Measurements from ENCODE around the gene PRR3. TPM values are rescaled to one million over a fixed set of nuclear protein-coding genes. Genes with fewer than 3 reads are reported as not detected.

Gene PRR3
- total RNA-seq, 2 donors from 2014 or later = 11.2 to 13.9 TPM

DNA sequence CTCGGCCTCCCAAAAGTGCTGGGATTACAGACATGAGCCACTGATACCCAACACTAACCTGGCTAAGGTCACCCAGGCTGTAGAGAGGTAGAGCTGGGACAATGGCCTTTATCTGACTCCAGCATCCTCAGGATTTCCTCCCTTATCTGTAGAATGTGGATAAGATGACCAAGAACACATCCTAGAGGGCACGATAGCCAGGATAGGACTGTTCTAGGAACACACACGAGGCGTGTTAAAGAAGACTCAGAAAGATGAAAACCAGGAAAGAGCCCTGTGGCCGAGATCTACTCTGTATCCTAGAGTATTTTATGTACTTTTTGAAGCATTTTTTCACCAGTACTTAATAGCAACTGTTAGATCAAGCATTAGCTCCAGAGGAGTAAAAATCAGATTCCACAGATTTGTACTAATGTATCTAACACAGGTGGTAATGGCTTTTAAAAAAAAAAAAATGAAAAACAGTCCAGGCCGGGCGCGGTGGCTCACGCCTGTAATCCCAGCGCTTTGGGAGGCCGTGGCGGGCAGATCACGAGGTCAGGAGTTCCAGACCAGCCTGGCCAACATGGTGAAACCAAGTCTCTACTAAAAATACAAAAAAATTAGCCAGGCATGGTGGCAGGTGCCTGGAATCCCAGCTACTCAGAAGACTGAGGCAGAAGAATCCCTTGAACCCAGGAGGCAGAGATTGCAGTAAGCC lies 42.7 kb downstream of the PRR3 start:
- Mint-ChIP-seq H3K4me3 (no peak overlapping the region), H3K4me1 (peaks cover 19% of the 10 kb centered on the region), H3K27ac (peak overlapping the region; percentile 24), H3K27me3 (no peaks in the 10 kb centered on the region), H3K36me3 (ENCODE audit: low read depth) (peaks cover 8% of the 10 kb centered on the region)
- no peak for DNase-seq
- no peaks in the 10 kb centered on the region for H3K9me3 ChIP-seq (ENCODE audit: control insufficient read depth, low read length, poor library complexity, severe bottlenecking)
- ATAC-seq = no peak

DNA sequence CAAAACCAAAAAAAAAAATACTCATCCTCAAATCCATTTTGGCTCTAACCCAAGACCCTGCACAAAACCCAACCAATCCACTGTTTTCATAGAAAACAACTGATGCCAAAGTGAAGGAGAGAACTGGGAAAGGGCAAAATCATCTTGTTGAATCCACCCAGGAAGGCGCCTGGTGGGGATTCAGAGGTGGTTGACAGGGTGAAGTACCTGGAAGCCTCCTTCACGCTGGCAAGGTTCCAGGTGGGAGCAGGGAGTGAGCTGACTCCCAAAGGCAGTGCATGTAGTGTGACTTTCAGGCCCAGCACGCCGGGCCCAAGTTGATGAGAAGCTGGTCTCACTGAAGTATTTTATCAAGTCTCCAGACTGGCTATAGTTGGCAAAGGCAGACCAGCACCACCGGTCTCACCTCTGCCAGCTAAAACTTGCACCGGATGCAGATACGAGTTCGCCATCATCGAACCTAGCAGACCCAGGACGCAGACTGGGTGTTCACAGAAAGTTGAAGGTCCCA lies 43.4 kb downstream of the PRR3 start:
- no peak overlapping the region for H3K4me3 Mint-ChIP-seq
- peaks cover 18% of the 10 kb centered on the region for H3K4me1 Mint-ChIP-seq
- no peak for ATAC-seq
- H3K27ac Mint-ChIP-seq = peak overlapping the region; percentile 24
- peaks cover 8% of the 10 kb centered on the region for H3K36me3 Mint-ChIP-seq (ENCODE audit: low read depth)
- no peak for DNase-seq
- no peaks in the 10 kb centered on the region for H3K9me3 ChIP-seq (ENCODE audit: control insufficient read depth, low read length, poor library complexity, severe bottlenecking)
- no peaks in the 10 kb centered on the region for H3K27me3 Mint-ChIP-seq

DNA sequence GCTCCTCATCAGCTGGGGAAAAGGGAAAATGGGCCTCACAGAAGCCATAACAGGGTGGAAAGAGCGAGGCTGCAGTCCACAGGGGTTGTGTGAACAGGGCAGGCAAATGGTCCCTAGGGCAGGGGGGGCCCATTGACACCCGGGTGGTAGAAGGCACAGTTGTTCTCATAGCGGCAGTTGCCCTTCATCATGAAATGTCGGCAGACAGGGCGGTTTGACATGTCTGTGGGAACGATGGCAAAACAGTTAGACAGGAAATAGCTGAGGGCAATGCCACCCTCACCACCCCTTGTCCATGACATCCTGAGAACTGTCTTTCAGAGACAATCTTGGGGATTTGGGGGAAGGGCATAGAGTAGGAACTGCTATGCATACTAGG lies 44.3 kb downstream of the PRR3 start:
- Mint-ChIP-seq H3K4me1 (peaks cover 20% of the 10 kb centered on the region), H3K4me3 (no peak overlapping the region), H3K27me3 (no peaks in the 10 kb centered on the region), H3K27ac (peak overlapping the region; percentile 78), H3K36me3 (ENCODE audit: low read depth) (peaks cover 11% of the 10 kb centered on the region)
- no peaks in the 10 kb centered on the region for H3K9me3 ChIP-seq (ENCODE audit: control insufficient read depth, low read length, poor library complexity, severe bottlenecking)
- no peak for DNase-seq
- ATAC-seq = no peak

DNA sequence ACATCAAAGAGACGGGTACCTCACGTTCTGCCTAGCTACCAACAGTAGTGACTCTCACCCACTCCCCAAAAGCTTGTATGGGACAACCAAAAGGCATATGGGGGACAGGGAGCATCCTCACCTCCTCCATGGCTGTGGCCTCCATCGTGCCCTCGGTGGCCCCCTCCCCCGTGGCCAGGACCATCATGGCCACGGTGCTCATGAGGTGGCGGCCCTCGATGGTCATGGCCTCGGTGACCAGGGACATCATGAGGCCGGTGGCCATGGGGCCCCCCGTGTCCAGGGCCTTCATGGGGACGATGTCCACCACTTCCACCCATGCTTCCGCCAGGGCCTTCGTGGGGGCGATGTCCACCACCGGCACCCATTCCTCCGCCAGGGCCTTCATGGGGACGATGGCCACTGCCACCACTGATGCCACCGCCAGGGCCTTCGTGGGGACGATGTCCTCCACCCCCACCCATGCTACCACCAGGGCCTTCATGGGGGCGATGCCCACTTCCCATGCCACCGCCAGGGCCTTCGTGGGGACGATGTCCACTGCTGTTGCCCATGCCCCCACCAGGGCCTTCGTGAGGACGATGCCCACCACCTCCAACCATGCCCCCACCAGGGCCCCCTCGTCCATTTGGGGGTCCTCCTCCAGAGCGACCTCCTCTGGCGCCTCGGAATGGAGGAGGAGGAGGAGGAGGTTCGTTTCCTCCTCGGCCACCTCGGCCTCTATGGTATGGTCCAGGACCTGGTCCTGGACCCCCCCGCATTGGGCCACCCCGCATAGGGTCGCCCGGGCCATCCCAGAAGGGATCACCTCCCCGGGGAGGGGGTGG lies 44.9 kb downstream of the PRR3 start:
- H3K27ac Mint-ChIP-seq = peak overlapping the region; percentile 27
- DNase-seq = no peak
- no peaks in the 10 kb centered on the region for H3K9me3 ChIP-seq (ENCODE audit: control insufficient read depth, low read length, poor library complexity, severe bottlenecking)
- H3K4me3 Mint-ChIP-seq = no peak overlapping the region
- peaks cover 18% of the 10 kb centered on the region for H3K4me1 Mint-ChIP-seq
- no peaks in the 10 kb centered on the region for H3K27me3 Mint-ChIP-seq
- no peak for ATAC-seq
- H3K36me3 Mint-ChIP-seq (ENCODE audit: low read depth) = peaks cover 12% of the 10 kb centered on the region

DNA sequence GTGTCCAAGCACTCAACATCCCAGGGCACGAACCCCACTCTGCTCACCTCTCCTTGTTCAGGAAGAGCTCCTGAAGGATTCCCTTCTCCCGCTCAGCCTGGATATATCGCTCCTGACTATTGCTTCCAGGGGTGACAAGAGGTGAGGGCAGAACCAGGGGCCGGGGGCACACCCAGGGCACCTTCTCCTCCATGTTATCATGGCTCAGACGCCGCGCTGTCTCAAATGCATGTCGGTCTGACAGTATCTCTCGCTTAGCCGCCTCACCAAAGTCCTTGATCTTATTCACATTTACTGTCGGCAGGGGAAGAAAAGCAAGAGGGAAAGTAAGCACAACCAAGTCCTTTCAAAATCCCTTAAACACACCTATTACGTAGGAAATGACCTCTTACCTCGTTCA lies 46.9 kb downstream of the PRR3 start:
- Mint-ChIP-seq H3K27me3 (no peaks in the 10 kb centered on the region), H3K27ac (no peak overlapping the region), H3K4me3 (no peak overlapping the region), H3K4me1 (peaks cover 19% of the 10 kb centered on the region), H3K36me3 (ENCODE audit: low read depth) (peaks cover 19% of the 10 kb centered on the region)
- no peaks in the 10 kb centered on the region for H3K9me3 ChIP-seq (ENCODE audit: control insufficient read depth, low read length, poor library complexity, severe bottlenecking)
- DNase-seq (no peak), ATAC-seq (no peak)

DNA sequence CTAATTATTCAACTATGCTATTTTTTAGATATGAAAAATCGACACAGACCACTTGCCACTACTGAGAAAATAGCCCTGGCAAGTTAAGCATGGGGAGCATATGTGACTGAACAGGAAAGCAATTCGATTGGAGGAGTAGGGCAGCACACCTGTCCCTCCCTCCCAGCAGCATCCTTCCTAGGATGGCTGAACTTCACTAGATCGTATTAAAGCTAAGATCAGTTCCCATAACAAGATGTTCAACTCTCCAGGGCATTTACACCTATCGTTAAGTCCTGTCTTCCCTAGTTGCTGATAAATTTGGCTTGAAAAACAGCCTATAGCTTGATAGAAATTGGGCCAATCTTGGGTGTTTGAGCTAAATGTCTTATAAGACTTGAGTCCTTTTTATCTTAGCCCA lies 53.0 kb downstream of the PRR3 start:
- Mint-ChIP-seq H3K36me3 (ENCODE audit: low read depth) (peaks cover 16% of the 10 kb centered on the region), H3K27me3 (no peaks in the 10 kb centered on the region), H3K27ac (peak overlapping the region; percentile 97), H3K4me1 (peaks cover 52% of the 10 kb centered on the region), H3K4me3 (no peak overlapping the region)
- DNase-seq = no peak
- ATAC-seq = no peak
- H3K9me3 ChIP-seq (ENCODE audit: control insufficient read depth, low read length, poor library complexity, severe bottlenecking) = no peaks in the 10 kb centered on the region

DNA sequence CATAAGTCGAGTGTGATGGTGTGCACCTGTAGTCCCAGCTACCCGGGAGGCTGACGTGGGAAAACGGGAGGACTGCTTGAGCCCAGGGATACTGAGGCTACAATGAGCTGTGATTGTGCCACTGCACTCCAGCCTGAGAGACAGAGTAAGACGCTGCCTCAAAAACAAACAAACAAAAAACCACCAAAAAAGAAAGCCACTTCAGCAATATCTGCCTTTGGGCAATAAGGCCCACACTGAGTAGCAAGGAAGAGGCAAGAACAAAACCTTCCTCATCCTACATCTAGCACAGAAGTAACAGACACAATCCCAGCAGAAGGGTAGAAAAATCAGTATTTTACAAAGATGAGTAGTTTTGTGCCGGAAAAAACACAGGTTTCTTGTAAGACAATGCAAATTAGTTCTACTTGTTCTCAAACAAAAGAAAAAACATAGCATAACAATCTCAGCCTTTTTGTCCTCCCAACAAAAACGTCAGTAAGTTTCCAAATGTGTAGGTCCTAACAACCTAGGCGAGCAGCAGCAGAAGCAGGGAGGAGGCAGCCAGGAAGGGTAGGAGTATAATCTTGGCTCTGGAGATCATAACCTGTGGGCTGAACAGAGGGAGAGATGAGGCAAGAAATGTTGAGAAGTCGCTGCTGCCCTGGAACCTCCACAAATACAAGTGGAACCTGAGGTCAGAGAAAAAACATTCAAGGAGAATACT lies 54.2 kb downstream of the PRR3 start:
- no peak overlapping the region for H3K4me3 Mint-ChIP-seq
- no peak for ATAC-seq
- H3K27ac Mint-ChIP-seq = peak overlapping the region; percentile 97
- H3K4me1 Mint-ChIP-seq = peaks cover 57% of the 10 kb centered on the region
- H3K36me3 Mint-ChIP-seq (ENCODE audit: low read depth) = peaks cover 22% of the 10 kb centered on the region
- DNase-seq = no peak
- H3K9me3 ChIP-seq (ENCODE audit: control insufficient read depth, low read length, poor library complexity, severe bottlenecking) = no peaks in the 10 kb centered on the region
- H3K27me3 Mint-ChIP-seq = no peaks in the 10 kb centered on the region

DNA sequence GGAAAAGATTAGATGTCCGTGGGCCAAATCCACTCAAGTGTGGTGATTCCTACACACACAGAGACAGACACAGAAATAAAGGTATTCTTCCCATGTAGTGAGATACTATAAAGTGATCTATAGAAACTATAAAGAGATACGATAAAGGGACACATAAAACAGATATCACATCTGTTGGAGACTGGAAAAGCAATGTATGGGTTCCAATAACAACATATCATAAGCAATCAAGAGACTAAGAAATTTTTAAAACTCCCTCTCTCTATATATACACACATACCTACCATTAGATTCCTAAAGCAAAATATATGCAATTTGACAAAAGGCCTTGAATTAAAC lies 54.7 kb downstream of the PRR3 start:
- no peaks in the 10 kb centered on the region for H3K9me3 ChIP-seq (ENCODE audit: control insufficient read depth, low read length, poor library complexity, severe bottlenecking)
- peaks cover 21% of the 10 kb centered on the region for H3K36me3 Mint-ChIP-seq (ENCODE audit: low read depth)
- no peak overlapping the region for H3K4me3 Mint-ChIP-seq
- no peak for ATAC-seq
- H3K27ac Mint-ChIP-seq = peak overlapping the region; percentile 97
- DNase-seq = no peak
- peaks cover 56% of the 10 kb centered on the region for H3K4me1 Mint-ChIP-seq
- no peaks in the 10 kb centered on the region for H3K27me3 Mint-ChIP-seq

DNA sequence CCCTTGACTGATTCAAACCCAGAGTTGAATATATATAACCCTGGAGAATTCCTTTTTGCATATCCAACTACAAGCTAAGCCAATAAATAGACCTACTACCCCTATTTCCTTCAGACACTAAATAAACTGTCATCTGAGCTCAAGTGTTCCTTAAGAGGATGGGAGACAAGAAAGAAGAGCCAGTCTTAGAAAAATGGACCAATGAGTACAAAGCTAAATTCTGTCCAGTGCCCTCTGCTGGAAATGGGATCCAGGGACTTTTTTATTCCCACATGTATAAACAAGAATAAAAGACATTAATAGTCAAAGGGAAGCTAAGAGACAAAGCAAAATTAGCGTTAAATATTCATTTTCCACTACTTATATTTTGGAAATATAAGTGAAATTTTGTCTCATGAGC lies 55.1 kb downstream of the PRR3 start:
- no peak overlapping the region for H3K4me3 Mint-ChIP-seq
- no peak for ATAC-seq
- peaks cover 59% of the 10 kb centered on the region for H3K4me1 Mint-ChIP-seq
- H3K27ac Mint-ChIP-seq = peak overlapping the region; percentile 97
- peaks cover 24% of the 10 kb centered on the region for H3K36me3 Mint-ChIP-seq (ENCODE audit: low read depth)
- DNase-seq = no peak
- no peaks in the 10 kb centered on the region for H3K9me3 ChIP-seq (ENCODE audit: control insufficient read depth, low read length, poor library complexity, severe bottlenecking)
- H3K27me3 Mint-ChIP-seq = no peaks in the 10 kb centered on the region

DNA sequence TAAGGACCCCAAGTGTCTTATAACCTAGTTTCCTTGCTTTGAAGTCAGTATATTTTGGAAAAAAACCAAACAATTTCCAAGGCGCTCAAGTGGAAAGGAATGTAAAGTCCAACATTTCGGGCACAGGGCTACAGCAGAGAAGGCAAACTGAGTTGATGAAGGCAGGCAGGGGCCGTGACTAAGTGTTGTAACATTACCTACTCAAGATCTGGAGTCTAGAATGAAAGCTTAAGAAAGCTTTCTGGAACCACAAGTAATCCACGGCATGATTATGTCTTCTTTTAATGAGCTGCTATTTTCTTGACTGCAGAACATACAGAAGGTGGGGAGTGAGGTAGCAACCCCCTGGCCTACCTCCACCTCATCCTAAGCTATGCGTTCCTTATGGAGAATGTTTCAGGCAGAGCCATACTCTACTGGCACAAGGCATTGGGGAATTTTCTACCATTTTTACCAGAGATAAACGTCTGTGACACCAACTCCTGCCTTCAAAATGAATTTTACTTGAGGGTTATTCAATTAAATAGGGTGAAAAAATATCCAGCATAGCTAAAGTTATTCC lies 55.7 kb downstream of the PRR3 start:
- DNase-seq (no peak), ATAC-seq (no peak)
- no peaks in the 10 kb centered on the region for H3K9me3 ChIP-seq (ENCODE audit: control insufficient read depth, low read length, poor library complexity, severe bottlenecking)
- Mint-ChIP-seq H3K4me1 (peaks cover 56% of the 10 kb centered on the region), H3K27me3 (no peaks in the 10 kb centered on the region), H3K4me3 (no peak overlapping the region), H3K27ac (peak overlapping the region; percentile 97), H3K36me3 (ENCODE audit: low read depth) (peaks cover 21% of the 10 kb centered on the region)

Other genes starting within 250 kb of the PRR3 start
- gene TRIM39, start 230.4 kb upstream of the PRR3 start, total RNA-seq = 10 to 100 TPM; 41.4 to 47.3 TPM
- 10 to 100 TPM; 34.1 to 38.5 TPM for gene RPP21, start 212.1 kb upstream of the PRR3 start, total RNA-seq
- gene HLA-E, start 67.8 kb upstream of the PRR3 start, total RNA-seq = 1,000 to 10,000 TPM; 1,324 to 1,494 TPM
- gene GNL1, start 806 bp upstream of the PRR3 start, total RNA-seq = 100 to 1,000 TPM; 178 to 211 TPM
- gene ABCF1, start 14.1 kb downstream of the PRR3 start, total RNA-seq = 100 to 1,000 TPM in 1 of 2 donors, 10 to 100 TPM in 1; 97.4 to 106 TPM
- gene PPP1R10, start 59.9 kb downstream of the PRR3 start, total RNA-seq = 100 to 1,000 TPM; 114 to 123 TPM
- 10 to 100 TPM; 16.3 to 23.2 TPM for gene MRPS18B, start 60.5 kb downstream of the PRR3 start, total RNA-seq
- gene ATAT1, start 69.6 kb downstream of the PRR3 start, total RNA-seq = 1 to 10 TPM; 5.6 to 6.6 TPM
- gene C6orf136, start 89.8 kb downstream of the PRR3 start, total RNA-seq = 10 to 100 TPM; 32.6 to 37.0 TPM
- 10 to 100 TPM; 23.5 to 25.6 TPM for gene DHX16, start 115.7 kb downstream of the PRR3 start, total RNA-seq
- 100 to 1,000 TPM in 1 of 2 donors, 10 to 100 TPM in 1; 99.5 to 117 TPM for gene PPP1R18, start 129.3 kb downstream of the PRR3 start, total RNA-seq
- gene NRM, start 133.7 kb downstream of the PRR3 start, total RNA-seq = 1 to 10 TPM; 4.7 to 5.6 TPM
- 10 to 100 TPM; 37.4 to 46.5 TPM for gene MDC1, start 160.0 kb downstream of the PRR3 start, total RNA-seq
- gene TUBB, start 163.1 kb downstream of the PRR3 start, total RNA-seq = 100 to 1,000 TPM; 104 to 108 TPM
- 10 to 100 TPM; 25.6 to 39.0 TPM for gene FLOT1, start 185.4 kb downstream of the PRR3 start, total RNA-seq
- 10 to 100 TPM in 1 of 2 donors, 1 to 10 TPM in 1; 9.6 to 11.3 TPM for gene IER3, start 187.3 kb downstream of the PRR3 start, total RNA-seq

Measured in T-helper 17 cell (primary cell).